Smooth muscle cell (in vitro differentiated cells): ENCODE measurements around the gene CYSLTR2. TPM values are rescaled to one million over a fixed set of nuclear protein-coding genes. Genes with fewer than 3 reads are reported as not detected.

Experiments used
- DNase-seq: peaks from one replicate; lab custom pipeline; 2025; ENCODE audit not compliant: unreplicated experiment; lab: John Stamatoyannopoulos, UW
- H2AFZ ChIP-seq: fragments of 200-600 bp; sonication (generic); 2 replicates; pipeline ENCODE4 v1.6.0; 2016; ENCODE audit warnings: antibody characterized with exemption, low read depth, mild to moderate bottlenecking
- H3F3A ChIP-seq: fragments of 200-600 bp; sonication (generic); 2 replicates; pipeline ENCODE4 v1.6.0; 2017; ENCODE audit warnings: antibody characterized with exemption, low read depth
- H3K27ac ChIP-seq: fragments of 200-600 bp; sonication (generic); 2 replicates; pipeline ENCODE4 v1.5.1; 2016; ENCODE audit warnings: low read depth, mild to moderate bottlenecking
- H3K27me3 ChIP-seq: fragments of 200-600 bp; sonication (generic); 2 replicates; pipeline ENCODE4 v1.6.1; 2016; ENCODE audit warnings: low read depth, mild to moderate bottlenecking
- H3K36me3 ChIP-seq: fragments of 200-600 bp; sonication (generic); 2 replicates; pipeline ENCODE4 v1.5.1; 2016; ENCODE audit warnings: low read depth
- H3K4me1 ChIP-seq: fragments of 200-600 bp; sonication (generic); 2 replicates; pipeline ENCODE4 v1.5.1; 2016; ENCODE audit warnings: low read depth
- H3K4me2 ChIP-seq: fragments of 200-600 bp; sonication (generic); 2 replicates; pipeline ENCODE4 v1.6.0; 2016; ENCODE audit warnings: mild to moderate bottlenecking
- H3K4me3 ChIP-seq: fragments of 200-600 bp; sonication (generic); 2 replicates; pipeline ENCODE4 v1.5.1; 2016; ENCODE audit warnings: mild to moderate bottlenecking
- H3K79me2 ChIP-seq: fragments of 200-600 bp; sonication (generic); 2 replicates; pipeline ENCODE4 v1.6.0; 2016; ENCODE audit warnings: low read depth, mild to moderate bottlenecking
- H3K9ac ChIP-seq: fragments of 200-600 bp; sonication (generic); 2 replicates; pipeline ENCODE4 v1.6.0; 2016; ENCODE audit warnings: low read depth
- H3K9me3 ChIP-seq: fragments of 200-600 bp; sonication (generic); replicated peaks from 2 replicates; pipeline ENCODE4 v1.5.1; 2016; ENCODE audit warnings: low read depth
- H4K20me1 ChIP-seq: fragments of 200-600 bp; sonication (generic); 2 replicates; pipeline ENCODE4 v1.6.0; 2016; ENCODE audit warnings: low read depth
- WGBS: methylation state at CpG from one replicate; pipeline ENCODE4 v1.1.7; 2016; ENCODE audit warnings: low lambda C conversion rate; 5-methylcytosine and 5-hydroxymethylcytosine counted together
- polyA plus RNA-seq: library from polyadenylated mRNA; unstranded; fragments of >200 nt; fragmentation: Nextera tagmentation; extraction: Ambion mirVana; gene quantifications from 2 replicates; pipeline ENCODE4 v1.2.1, GENCODE V29; 2016
- total RNA-seq: library from RNA; depleted of rRNA; stranded (reverse); fragments of >200 nt; gene quantifications from 2 replicates; pipeline ENCODE4 v1.2.3, GENCODE V29; 2014
- TF ChIP-seq, protein P1 (sequence below): fragments of 200-600 bp; sonication (generic); IDR thresholded peaks from 2 replicates; pipeline ENCODE4 v1.5.1; 2017; ENCODE audit warnings: borderline replicate concordance, mild to moderate bottlenecking, antibody characterized with exemption; ENCODE audit not compliant: insufficient read depth, poor library complexity, severe bottlenecking

The CYSLTR2 gene
- total and polyA plus RNA-seq, 2 experiments from 2014 or later = 0.54 to 0.71 TPM

DNA sequence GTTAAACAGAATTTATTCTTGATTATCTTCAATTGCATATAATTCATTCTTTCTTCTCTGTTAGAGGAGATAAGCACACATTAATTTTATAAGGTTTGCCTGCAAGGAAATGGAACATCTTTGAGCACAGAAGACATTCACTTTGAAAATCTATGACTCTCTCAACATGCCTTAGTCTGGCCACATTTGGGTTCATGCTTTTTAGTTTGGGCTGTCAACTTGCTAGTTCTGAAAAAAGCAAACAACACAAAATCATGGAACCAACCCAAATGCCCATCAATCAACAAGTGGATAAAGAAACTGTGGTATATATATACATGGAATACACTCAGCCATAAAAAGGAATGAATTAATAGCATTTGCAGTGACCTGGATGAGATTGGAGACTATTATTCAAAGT, 71.5 kb downstream of the CYSLTR2 start:
- peaks cover 7% of the 10 kb centered on the region for H3K4me1 ChIP-seq
- no peaks in the 10 kb centered on the region for H3F3A ChIP-seq
- H3K9me3 ChIP-seq = no peaks in the 10 kb centered on the region
- H3K36me3 ChIP-seq = no peaks in the 10 kb centered on the region
- TF ChIP-seq, protein P1, sequence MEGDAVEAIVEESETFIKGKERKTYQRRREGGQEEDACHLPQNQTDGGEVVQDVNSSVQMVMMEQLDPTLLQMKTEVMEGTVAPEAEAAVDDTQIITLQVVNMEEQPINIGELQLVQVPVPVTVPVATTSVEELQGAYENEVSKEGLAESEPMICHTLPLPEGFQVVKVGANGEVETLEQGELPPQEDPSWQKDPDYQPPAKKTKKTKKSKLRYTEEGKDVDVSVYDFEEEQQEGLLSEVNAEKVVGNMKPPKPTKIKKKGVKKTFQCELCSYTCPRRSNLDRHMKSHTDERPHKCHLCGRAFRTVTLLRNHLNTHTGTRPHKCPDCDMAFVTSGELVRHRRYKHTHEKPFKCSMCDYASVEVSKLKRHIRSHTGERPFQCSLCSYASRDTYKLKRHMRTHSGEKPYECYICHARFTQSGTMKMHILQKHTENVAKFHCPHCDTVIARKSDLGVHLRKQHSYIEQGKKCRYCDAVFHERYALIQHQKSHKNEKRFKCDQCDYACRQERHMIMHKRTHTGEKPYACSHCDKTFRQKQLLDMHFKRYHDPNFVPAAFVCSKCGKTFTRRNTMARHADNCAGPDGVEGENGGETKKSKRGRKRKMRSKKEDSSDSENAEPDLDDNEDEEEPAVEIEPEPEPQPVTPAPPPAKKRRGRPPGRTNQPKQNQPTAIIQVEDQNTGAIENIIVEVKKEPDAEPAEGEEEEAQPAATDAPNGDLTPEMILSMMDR = no peak
- H3K27me3 ChIP-seq = no peaks in the 10 kb centered on the region
- no peaks in the 10 kb centered on the region for H4K20me1 ChIP-seq
- no peak overlapping the region for H3K4me3 ChIP-seq
- H3K79me2 ChIP-seq = no peaks in the 10 kb centered on the region
- no peak overlapping the region for H2AFZ ChIP-seq
- no peak overlapping the region for H3K4me2 ChIP-seq
- H3K27ac ChIP-seq = no peak overlapping the region
- DNase-seq = no peak
- H3K9ac ChIP-seq = no peak overlapping the region

DNA sequence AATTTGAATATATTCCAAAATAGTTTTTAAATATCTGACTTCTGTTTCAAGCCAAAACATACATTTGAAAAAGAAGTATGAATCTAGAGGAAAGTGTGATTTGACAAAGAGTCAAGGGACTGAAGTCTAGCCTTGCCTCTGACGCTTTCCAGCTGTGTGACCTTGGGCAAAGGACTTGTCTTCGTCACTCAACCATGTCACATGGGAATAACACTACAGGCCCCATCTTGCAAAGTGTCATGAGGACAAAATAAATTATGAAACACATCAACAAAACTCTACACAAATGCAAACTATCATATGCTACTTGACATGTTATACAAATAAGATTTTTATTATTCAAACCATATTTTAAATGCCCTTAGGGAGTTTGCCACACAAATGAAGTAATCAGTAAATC, 73.0 kb downstream of the CYSLTR2 start:
- H3K4me2 ChIP-seq = peak overlapping the region; percentile 40
- H3K27me3 ChIP-seq = no peaks in the 10 kb centered on the region
- no peak for DNase-seq
- peak overlapping the region; percentile 91 for H3K27ac ChIP-seq
- peaks cover 2% of the 10 kb centered on the region for H3F3A ChIP-seq
- H3K4me1 ChIP-seq = peaks cover 7% of the 10 kb centered on the region
- no peaks in the 10 kb centered on the region for H3K36me3 ChIP-seq
- no peaks in the 10 kb centered on the region for H4K20me1 ChIP-seq
- H2AFZ ChIP-seq = no peak overlapping the region
- peak overlapping the region; percentile 38 for H3K9ac ChIP-seq
- TF ChIP-seq, protein P1 = no peak
- WGBS = 51% methylated on average over 2 of the region's 2 CpGs
- H3K79me2 ChIP-seq = no peaks in the 10 kb centered on the region
- H3K4me3 ChIP-seq = no peak overlapping the region
- H3K9me3 ChIP-seq = no peaks in the 10 kb centered on the region

- WGBS = 25% methylated on average over 4 of the region's 4 CpGs
- H3K9me3 ChIP-seq = no peaks in the 10 kb centered on the region
- H3K36me3 ChIP-seq = no peaks in the 10 kb centered on the region
These were observed 73.7 kb downstream of the CYSLTR2 start for GRCh38 chr13:48727241-48728011.

More at GRCh38 chr13:48727241-48728011, 73.7 kb downstream of the CYSLTR2 start:
- Histone ChIP-seq H3K9ac (peak overlapping the region; percentile 73), H2AFZ (no peak overlapping the region), H4K20me1 (no peaks in the 10 kb centered on the region), H3K27ac (peak overlapping the region; percentile 91), H3K79me2 (no peaks in the 10 kb centered on the region), H3K4me2 (peak overlapping the region; percentile 40), H3K27me3 (no peaks in the 10 kb centered on the region), H3K4me1 (peaks cover 7% of the 10 kb centered on the region), H3F3A (peaks cover 4% of the 10 kb centered on the region), H3K4me3 (no peak overlapping the region)
- DNase-seq = no peak
- TF ChIP-seq, protein P1 = no peak
